SH-SY5Y (cell line): ENCODE results near the gene EIF4EBP3.

Source experiments
- GATA2 ChIP-seq: IDR thresholded peaks from 2 replicates; pipeline ENCODE4 v1.6.1; 2011; ENCODE audit warnings: mild to moderate bottlenecking, low read depth, low read length
- GATA3 ChIP-seq: IDR thresholded peaks from 2 replicates; pipeline ENCODE4 v1.6.1; 2011; ENCODE audit warnings: low read depth, mild to moderate bottlenecking, low read length, moderate library complexity

- TF ChIP-seq GATA2 (no peak), GATA3 (no peak)
Observed at GRCh38 chr5:140560227-140560626, 12.8 kb downstream of the EIF4EBP3 start.
